ENCODE data around the gene KIF22.
A peak's percentile ranks its signal among the peaks of the same experiment; 100 is the strongest.
"Not testable (repeated sequence)": the region's sequence is repeated elsewhere in the genome, so short reads cannot be mapped to it uniquely, and the experiment has no call there.

Gene KIF22

GRCh38 chr16:29815793-29816693 is 25.5 kb downstream of the KIF22 start, which contains the start of gene PAGR1:
TSS of gene PAGR1 (plus strand) at chr16:29816152. CDS start at chr16:29816526, 374 bp downstream.
- peak; percentile 99 for DNase-seq

GRCh38 chr16:29816694-29817441 is 26.3 kb downstream of the KIF22 start:
- peak; percentile 47 for DNase-seq

- no peak for DNase-seq
Observed at GRCh38 chr16:29818082-29818481, 27.5 kb downstream of the KIF22 start.

GRCh38 chr16:29819506-29819905 is 29.0 kb downstream of the KIF22 start:
- DNase-seq: no peak

- DNase-seq: no peak
Observed at GRCh38 chr16:29820271-29820701, 29.7 kb downstream of the KIF22 start, which contains the start of gene MVP. TSS of gene MVP (plus strand) at chr16:29820462. CDS start at chr16:29830550, 10,088 bp downstream.

- no peak for DNase-seq
Observed at GRCh38 chr16:29820730-29821642, 30.4 kb downstream of the KIF22 start.

- no peak for DNase-seq
Observed at GRCh38 chr16:29821643-29822115, 31.1 kb downstream of the KIF22 start.

- no peak for DNase-seq
Observed at GRCh38 chr16:29824589-29825144, 34.1 kb downstream of the KIF22 start.

GRCh38 chr16:29825145-29826044 is 34.8 kb downstream of the KIF22 start:
- DNase-seq: no peak

- no peak for DNase-seq
Observed at GRCh38 chr16:29826342-29826695, 35.8 kb downstream of the KIF22 start.

GRCh38 chr16:29830774-29831173 is 40.2 kb downstream of the KIF22 start:
- DNase-seq: no peak

GRCh38 chr16:29831490-29831889 is 40.9 kb downstream of the KIF22 start:
- no peak for DNase-seq

GRCh38 chr16:29833219-29833618 is 42.7 kb downstream of the KIF22 start:
- not testable (repeated sequence) for DNase-seq

- DNase-seq: no peak
Observed at GRCh38 chr16:29834079-29834478, 43.5 kb downstream of the KIF22 start.

GRCh38 chr16:29835926-29836325 is 45.4 kb downstream of the KIF22 start:
- DNase-seq: no peak

GRCh38 chr16:29836623-29837022 is 46.1 kb downstream of the KIF22 start:
- DNase-seq: no peak

GRCh38 chr16:29837841-29838240 is 47.3 kb downstream of the KIF22 start:
- no peak for DNase-seq

GRCh38 chr16:29839822-29840221 is 49.3 kb downstream of the KIF22 start:
- no peak for DNase-seq

- no peak for DNase-seq
Observed at GRCh38 chr16:29840240-29840639, 49.7 kb downstream of the KIF22 start.

GRCh38 chr16:29841631-29842030 is 51.1 kb downstream of the KIF22 start:
- no peak for DNase-seq

- no peak for DNase-seq
Observed at GRCh38 chr16:29842732-29843346, 52.3 kb downstream of the KIF22 start.

Measured in NCI-H526 treated with DMSO at 0.1 percent for 48 hours (cell line).